KMS-11 (cell line): ENCODE measurements around the gene CYB5R4.

Experiments
- H2AFZ ChIP-seq: fragments of 200-600 bp; sonication (generic); 2 replicates; pipeline ENCODE4 v1.6.1; 2016; ENCODE audit warnings: antibody characterized with exemption, mixed run types, low read depth
- H3K27ac ChIP-seq: fragments of 200-600 bp; sonication (generic); 2 replicates; pipeline ENCODE4 v1.6.1; 2016; ENCODE audit warnings: mild to moderate bottlenecking, mixed run types
- H3K27me3 ChIP-seq: fragments of 200-600 bp; sonication (generic); 2 replicates; pipeline ENCODE4 v1.6.1; 2017; ENCODE audit warnings: mild to moderate bottlenecking, low read depth, mixed run types, moderate library complexity; ENCODE audit not compliant: insufficient read depth
- H3K36me3 ChIP-seq: fragments of 200-600 bp; sonication (generic); 2 replicates; pipeline ENCODE4 v1.6.1; 2017; ENCODE audit warnings: mild to moderate bottlenecking, mixed run types; ENCODE audit not compliant: insufficient read depth
- H3K4me1 ChIP-seq: fragments of 200-600 bp; sonication (generic); 2 replicates; pipeline ENCODE4 v1.6.1; 2016; ENCODE audit warnings: mild to moderate bottlenecking, low read depth, mixed run types; ENCODE audit not compliant: poor library complexity, severe bottlenecking
- H3K4me2 ChIP-seq: fragments of 200-600 bp; sonication (generic); 2 replicates; pipeline ENCODE4 v1.7.0; 2016; ENCODE audit warnings: mild to moderate bottlenecking, mixed run types
- H3K4me3 ChIP-seq: fragments of 200-600 bp; sonication (generic); IDR thresholded peaks from 2 replicates; pipeline ENCODE4 v1.6.1; 2017; ENCODE audit warnings: low read depth, low read length, mixed read lengths; ENCODE audit not compliant: insufficient read depth
- H3K79me2 ChIP-seq: fragments of 200-600 bp; sonication (generic); 2 replicates; pipeline ENCODE4 v1.6.1; 2016; ENCODE audit warnings: low read depth, mixed run types; ENCODE audit not compliant: insufficient read depth
- H3K9ac ChIP-seq: fragments of 200-600 bp; sonication (generic); 2 replicates; pipeline ENCODE4 v1.6.1; 2016; ENCODE audit warnings: mild to moderate bottlenecking, mixed run types
- H4K20me1 ChIP-seq: fragments of 200-600 bp; sonication (generic); 2 replicates; pipeline ENCODE4 v1.6.1; 2016; ENCODE audit warnings: mild to moderate bottlenecking, mixed run types; ENCODE audit not compliant: insufficient read depth
- TF ChIP-seq, protein P1 (sequence below): fragments of 200-600 bp; sonication (generic); conservative IDR thresholded peaks from 2 replicates; pipeline ENCODE4 v1.6.1; 2017; ENCODE audit warnings: low read depth, mild to moderate bottlenecking, antibody characterized with exemption, low read length, moderate library complexity, mixed read lengths

CYB5R4 gene

GRCh38 chr6:84003654-84004053, 144.2 kb downstream of the CYB5R4 start:
- H4K20me1 ChIP-seq, result no peaks in the 10 kb centered on the region
- H3K36me3 ChIP-seq, result no peaks in the 10 kb centered on the region
- H3K79me2 ChIP-seq, result no peaks in the 10 kb centered on the region
- H2AFZ ChIP-seq, result no peak overlapping the region
- TF ChIP-seq, protein P1, sequence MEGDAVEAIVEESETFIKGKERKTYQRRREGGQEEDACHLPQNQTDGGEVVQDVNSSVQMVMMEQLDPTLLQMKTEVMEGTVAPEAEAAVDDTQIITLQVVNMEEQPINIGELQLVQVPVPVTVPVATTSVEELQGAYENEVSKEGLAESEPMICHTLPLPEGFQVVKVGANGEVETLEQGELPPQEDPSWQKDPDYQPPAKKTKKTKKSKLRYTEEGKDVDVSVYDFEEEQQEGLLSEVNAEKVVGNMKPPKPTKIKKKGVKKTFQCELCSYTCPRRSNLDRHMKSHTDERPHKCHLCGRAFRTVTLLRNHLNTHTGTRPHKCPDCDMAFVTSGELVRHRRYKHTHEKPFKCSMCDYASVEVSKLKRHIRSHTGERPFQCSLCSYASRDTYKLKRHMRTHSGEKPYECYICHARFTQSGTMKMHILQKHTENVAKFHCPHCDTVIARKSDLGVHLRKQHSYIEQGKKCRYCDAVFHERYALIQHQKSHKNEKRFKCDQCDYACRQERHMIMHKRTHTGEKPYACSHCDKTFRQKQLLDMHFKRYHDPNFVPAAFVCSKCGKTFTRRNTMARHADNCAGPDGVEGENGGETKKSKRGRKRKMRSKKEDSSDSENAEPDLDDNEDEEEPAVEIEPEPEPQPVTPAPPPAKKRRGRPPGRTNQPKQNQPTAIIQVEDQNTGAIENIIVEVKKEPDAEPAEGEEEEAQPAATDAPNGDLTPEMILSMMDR, result no peak
- no peaks in the 10 kb centered on the region for H3K27me3 ChIP-seq
- no peak overlapping the region for H3K9ac ChIP-seq
- no peak overlapping the region for H3K27ac ChIP-seq
- no peaks in the 10 kb centered on the region for H3K4me1 ChIP-seq
- H3K4me2 ChIP-seq, result no peak overlapping the region
- no peak overlapping the region for H3K4me3 ChIP-seq

DNA sequence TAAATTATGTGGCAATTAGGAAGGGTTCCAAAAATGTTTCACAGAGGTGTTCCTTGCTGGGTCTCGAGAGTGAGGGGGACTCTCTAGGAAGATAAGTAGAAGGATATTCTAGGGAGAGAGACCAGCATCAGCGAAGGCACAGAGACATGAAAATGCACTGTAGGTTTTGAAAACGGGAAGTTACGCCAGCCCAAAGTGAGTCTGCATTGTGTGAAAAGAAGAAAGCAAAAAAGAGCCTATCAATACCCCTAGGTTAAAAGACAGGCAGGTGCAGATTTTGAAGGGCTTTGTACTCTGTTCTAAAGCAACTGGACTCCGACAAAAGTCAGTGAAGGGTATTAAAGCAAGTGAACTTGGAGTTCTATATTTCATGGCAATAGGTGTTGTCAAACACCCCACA, 148.4 kb downstream of the CYB5R4 start:
- H3K27ac ChIP-seq, result no peak overlapping the region
- no peaks in the 10 kb centered on the region for H3K36me3 ChIP-seq
- no peaks in the 10 kb centered on the region for H3K4me1 ChIP-seq
- no peak overlapping the region for H3K9ac ChIP-seq
- no peak overlapping the region for H3K4me2 ChIP-seq
- H3K79me2 ChIP-seq, result no peaks in the 10 kb centered on the region
- no peaks in the 10 kb centered on the region for H4K20me1 ChIP-seq
- no peak overlapping the region for H3K4me3 ChIP-seq
- H2AFZ ChIP-seq, result no peak overlapping the region
- no peaks in the 10 kb centered on the region for H3K27me3 ChIP-seq
- TF ChIP-seq, protein P1, result no peak

- Histone ChIP-seq H3K27me3 (no peaks in the 10 kb centered on the region), H3K9ac (no peak overlapping the region), H2AFZ (no peak overlapping the region), H4K20me1 (no peaks in the 10 kb centered on the region), H3K27ac (no peak overlapping the region), H3K4me3 (no peak overlapping the region), H3K79me2 (no peaks in the 10 kb centered on the region), H3K36me3 (no peaks in the 10 kb centered on the region), H3K4me1 (no peaks in the 10 kb centered on the region), H3K4me2 (no peak overlapping the region)
- TF ChIP-seq, protein P1, result no peak
Observed at GRCh38 chr6:84013354-84013753, 153.9 kb downstream of the CYB5R4 start.

GRCh38 chr6:84013931-84014330, 154.4 kb downstream of the CYB5R4 start:
- TF ChIP-seq, protein P1, result no peak
- no peak overlapping the region for H2AFZ ChIP-seq
- H3K79me2 ChIP-seq, result no peaks in the 10 kb centered on the region

DNA sequence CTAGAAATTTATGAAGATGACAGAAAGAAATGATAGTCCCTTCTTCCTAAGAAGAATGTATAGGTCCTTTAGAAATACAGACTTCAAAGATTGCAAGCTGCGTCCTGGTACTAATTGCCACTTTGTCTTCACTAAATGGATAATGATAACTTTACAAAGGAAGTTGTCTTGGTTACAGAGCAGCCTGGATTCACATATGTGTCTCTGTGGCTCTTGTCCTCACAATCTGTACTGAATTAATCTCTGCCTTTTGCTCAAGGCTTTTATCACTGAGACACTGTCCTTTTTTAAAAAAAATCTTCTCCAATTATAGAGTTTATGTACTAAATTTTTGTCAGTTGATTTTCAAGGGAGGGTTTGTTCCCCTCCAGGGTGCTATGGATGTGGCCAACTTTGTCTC, 156.5 kb downstream of the CYB5R4 start:
- Histone ChIP-seq H2AFZ (no peak overlapping the region), H3K27ac (no peak overlapping the region), H3K4me2 (no peak overlapping the region), H3K27me3 (no peaks in the 10 kb centered on the region), H3K9ac (no peak overlapping the region), H3K79me2 (no peaks in the 10 kb centered on the region), H3K36me3 (no peaks in the 10 kb centered on the region), H4K20me1 (no peaks in the 10 kb centered on the region), H3K4me3 (no peak overlapping the region), H3K4me1 (no peaks in the 10 kb centered on the region)
- TF ChIP-seq, protein P1, result no peak

More at GRCh38 chr6:84013931-84014330, 154.4 kb downstream of the CYB5R4 start:
- H3K4me2 ChIP-seq, result no peak overlapping the region
- no peaks in the 10 kb centered on the region for H4K20me1 ChIP-seq
- no peaks in the 10 kb centered on the region for H3K36me3 ChIP-seq
- H3K27me3 ChIP-seq, result no peaks in the 10 kb centered on the region
- H3K9ac ChIP-seq, result no peak overlapping the region
- no peak overlapping the region for H3K4me3 ChIP-seq
- H3K4me1 ChIP-seq, result no peaks in the 10 kb centered on the region
- no peak overlapping the region for H3K27ac ChIP-seq
